GM21529 (cell line): ENCODE measurements around the gene CNOT10.
"Not testable (repeated sequence)": the region's sequence is repeated elsewhere in the genome, so short reads cannot be mapped to it uniquely, and the experiment has no call there.

Experiments used
- ATAC-seq: cut with Tn5 transposase; IDR thresholded peaks from one replicate; pipeline ENCODE4 v1.9.1; 2021; ENCODE audit not compliant: unreplicated experiment

The CNOT10 gene

DNA sequence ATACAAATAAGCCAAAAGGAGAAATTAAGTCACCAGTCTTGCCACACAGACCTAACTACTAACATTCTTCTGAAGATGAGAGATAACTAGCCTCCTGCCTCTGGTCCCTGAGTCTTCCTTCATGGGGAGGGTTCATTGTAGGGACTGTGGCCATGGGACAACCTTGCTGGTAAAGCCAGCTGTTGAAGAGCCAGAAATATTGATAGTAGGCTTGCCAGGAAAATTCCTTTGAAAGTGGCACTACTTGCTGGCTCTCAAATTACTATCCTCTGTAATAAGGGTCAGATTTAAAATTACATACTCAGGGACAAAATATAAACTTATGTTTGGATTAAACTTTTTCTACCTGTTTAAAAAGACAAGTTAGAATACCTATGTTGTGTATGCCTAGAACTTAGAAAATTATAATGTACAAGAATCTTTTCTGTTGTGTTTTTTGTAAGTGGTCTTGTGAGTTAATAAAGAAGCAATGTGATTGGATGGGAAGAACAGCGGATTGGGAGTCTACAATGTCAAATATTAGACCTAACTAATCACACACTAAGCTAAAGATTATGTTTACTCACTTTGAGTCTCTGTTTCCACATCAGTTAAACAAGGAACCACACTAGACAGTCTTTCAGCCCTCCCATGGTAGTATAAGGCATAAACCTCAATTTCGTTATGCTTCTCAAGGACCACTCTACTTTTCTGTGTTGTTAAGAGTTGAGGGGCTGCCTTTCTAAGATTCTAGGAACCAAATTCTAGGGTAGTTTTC is 72.8 kb downstream of the CNOT10 start:
- no peak for ATAC-seq

- ATAC-seq: no peak
These were observed 73.4 kb downstream of the CNOT10 start for GRCh38 chr3:32758375-32758753.

- no peak for ATAC-seq
These were observed 74.4 kb downstream of the CNOT10 start for GRCh38 chr3:32759342-32759741.

DNA sequence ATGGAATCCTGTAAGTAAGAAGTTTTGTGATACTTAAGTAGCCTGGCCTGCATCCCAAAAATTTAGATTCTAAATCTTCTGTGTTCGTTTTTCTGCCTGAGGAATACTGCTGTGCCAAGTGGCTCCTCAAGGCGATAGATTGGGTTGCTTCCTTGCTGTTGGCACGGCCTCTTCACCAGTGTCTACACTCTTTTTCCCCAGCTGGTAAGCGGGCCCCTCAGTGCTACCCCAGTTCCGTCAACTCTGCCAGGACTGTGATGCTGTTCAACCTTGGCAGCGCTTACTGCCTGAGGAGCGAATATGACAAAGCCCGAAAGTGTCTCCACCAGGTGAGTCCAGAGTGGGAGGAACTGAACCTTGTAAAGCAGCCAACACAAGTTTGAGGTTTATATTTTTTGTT is 79.5 kb downstream of the CNOT10 start:
- no peak for ATAC-seq

GRCh38 chr3:32778389-32778788 is 93.4 kb downstream of the CNOT10 start:
- ATAC-seq: no peak

GRCh38 chr3:32780071-32780734 is 95.2 kb downstream of the CNOT10 start:
- ATAC-seq: no peak

DNA sequence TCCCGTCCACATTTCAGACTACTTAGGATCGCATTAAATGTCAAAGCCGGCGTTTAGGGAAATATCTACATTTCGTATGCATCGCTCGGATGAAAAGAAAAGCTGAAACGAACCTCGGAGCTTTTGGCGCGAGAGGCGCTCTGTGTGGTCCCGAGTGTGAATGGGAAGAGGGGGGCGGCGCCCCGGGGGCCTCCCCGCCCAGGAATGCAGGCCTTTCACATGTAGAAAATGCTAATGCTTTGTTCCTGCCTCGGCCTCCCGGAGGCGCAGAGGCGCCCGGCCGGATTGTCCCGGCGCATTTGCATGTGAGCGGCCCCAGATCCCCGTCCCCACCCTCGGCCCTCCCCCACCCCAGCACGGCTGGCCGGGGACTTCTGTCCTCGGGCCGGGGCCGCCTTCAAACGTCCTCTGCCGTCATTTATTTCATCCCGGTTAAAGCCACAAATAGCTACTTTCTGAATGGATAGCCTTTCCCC is 95.8 kb downstream of the CNOT10 start:
- ATAC-seq: peak; percentile 46

DNA sequence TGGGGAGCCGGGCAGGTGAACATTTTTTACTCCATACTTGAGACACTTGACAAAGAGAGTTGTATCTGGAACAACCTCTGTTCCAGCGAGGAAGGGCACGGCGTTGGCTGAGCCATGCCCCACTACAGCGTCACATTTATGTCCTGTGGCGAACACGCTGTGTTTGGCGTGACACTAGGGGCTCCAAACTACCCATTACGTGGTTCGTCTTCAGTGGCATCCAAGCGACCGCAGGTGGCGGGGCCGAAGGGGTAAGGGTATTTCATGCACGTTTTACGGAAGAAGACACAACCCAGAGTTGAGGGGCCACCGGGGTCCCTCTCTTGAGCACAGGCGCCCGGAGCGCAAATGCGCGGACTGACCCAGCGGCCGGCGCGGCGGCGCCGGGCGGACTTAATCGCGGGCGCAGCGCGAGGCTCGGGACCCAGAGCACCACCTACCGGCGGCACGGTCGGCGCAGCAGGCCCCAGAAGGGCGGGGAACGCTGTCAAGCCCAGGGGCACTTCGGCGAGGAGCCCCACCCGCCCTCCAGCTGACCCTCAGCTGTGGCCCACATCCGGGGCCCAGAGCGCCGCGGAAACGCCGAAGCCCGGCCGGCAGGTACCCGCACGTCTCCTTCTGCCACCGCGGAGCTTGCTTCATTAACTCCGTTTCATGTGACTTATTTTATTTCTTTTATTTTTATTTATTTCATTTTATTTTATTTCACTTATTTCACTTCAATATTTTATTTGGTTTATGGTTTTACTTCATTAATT is 96.4 kb downstream of the CNOT10 start:
- peak; percentile 95 for ATAC-seq

DNA sequence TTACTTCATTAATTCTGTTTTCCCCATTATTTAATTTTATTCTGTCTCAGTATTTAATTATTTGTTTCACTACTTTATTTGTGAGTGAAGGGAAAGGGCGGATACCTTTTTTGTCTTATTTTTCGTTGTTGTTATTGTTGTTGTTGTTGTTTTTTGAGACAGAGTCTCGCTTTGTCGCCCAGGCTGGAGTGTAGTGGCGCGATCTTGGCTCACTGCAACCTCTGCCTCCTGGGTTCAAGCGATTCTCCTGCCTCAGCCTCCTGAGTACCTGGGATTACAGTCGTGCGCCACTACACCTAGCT is 96.9 kb downstream of the CNOT10 start:
- not testable (repeated sequence) for ATAC-seq

- no peak for ATAC-seq
These were observed 97.4 kb downstream of the CNOT10 start for GRCh38 chr3:32782407-32782806.

- no peak for ATAC-seq
These were observed 106.8 kb downstream of the CNOT10 start for GRCh38 chr3:32791833-32792232.

GRCh38 chr3:32794487-32795308 is 109.7 kb downstream of the CNOT10 start:
- ATAC-seq: no peak

DNA sequence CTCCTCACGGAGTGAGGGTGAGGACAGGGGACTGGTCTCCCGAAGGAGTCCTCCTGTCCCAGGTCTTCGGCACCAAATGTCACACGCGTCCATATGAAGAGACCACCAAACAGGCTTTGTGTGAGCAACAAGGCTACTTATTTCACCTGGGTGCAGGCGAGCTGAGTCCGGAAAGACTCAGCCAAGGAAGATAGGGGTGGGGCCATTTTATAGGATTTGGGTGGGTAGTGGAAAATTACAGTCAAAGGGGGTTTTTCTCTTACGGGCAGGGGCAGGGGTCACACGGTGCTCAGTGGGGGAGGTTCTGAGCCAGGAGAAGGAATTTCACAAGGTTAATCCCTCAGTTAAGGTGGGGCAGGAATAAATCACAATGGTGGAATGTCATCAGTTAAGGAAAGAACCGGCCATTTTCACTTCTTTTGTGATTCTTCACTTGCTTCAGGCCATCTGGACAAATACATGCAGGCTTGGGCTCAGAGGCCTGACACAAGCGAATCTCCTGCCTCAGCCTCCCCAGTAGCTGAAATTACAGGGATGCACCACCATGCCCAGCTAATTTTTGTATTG is 111.5 kb downstream of the CNOT10 start:
- not testable (repeated sequence) for ATAC-seq

GRCh38 chr3:32797776-32798175 is 112.8 kb downstream of the CNOT10 start:
- no peak for ATAC-seq

GRCh38 chr3:32801440-32801839 is 116.5 kb downstream of the CNOT10 start:
- not testable (repeated sequence) for ATAC-seq

GRCh38 chr3:32813180-32813579 is 128.2 kb downstream of the CNOT10 start:
- ATAC-seq: peak; percentile 76

DNA sequence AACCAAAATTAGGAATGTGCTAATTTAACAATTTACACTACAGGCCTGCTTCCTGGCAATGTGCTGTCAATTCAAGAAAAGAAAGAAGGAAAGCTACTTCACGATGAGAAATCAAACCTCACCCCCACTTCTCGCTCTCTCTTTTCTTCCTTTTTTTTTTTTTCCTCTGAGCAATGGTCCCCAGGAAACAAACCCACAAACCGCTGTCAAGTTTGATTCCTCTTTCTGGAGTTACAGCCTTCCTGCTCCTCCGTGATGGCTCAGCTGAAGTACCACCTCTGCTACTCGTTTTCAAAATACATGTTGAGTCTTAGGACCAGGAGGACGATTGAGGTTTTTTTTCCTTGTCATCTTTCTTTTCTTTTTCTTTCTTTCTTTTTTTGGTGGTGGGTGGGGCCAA is 129.4 kb downstream of the CNOT10 start:
- no peak for ATAC-seq

DNA sequence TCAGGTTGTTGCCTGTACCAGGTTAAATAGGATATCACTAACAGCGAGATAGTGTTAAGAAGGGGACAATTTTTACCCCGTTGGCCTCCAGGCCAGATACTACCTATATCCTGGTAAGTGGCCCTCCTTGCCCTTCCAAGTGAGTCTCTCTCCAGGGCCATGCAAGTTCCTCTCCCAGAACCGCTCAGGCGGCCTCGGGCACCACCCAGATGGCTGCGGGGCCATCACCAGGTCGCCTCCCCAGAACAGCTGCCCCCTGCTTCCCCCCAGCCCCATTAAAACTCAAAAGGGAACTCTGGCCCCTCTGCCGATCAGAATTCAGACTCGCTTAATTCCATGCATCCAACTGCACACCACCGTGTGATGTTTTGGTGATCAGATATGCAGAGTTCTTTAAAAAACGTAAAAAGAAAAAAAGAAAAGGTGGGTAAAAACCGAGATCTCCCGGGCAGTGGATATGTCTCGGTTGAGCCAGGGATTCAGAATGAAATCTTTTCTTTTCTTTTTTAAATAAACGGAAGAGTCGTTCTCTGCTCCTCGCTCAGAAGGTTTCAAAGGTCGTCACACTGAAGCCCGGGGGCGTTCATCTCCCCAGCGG is 131.0 kb downstream of the CNOT10 start:
- no peak for ATAC-seq

DNA sequence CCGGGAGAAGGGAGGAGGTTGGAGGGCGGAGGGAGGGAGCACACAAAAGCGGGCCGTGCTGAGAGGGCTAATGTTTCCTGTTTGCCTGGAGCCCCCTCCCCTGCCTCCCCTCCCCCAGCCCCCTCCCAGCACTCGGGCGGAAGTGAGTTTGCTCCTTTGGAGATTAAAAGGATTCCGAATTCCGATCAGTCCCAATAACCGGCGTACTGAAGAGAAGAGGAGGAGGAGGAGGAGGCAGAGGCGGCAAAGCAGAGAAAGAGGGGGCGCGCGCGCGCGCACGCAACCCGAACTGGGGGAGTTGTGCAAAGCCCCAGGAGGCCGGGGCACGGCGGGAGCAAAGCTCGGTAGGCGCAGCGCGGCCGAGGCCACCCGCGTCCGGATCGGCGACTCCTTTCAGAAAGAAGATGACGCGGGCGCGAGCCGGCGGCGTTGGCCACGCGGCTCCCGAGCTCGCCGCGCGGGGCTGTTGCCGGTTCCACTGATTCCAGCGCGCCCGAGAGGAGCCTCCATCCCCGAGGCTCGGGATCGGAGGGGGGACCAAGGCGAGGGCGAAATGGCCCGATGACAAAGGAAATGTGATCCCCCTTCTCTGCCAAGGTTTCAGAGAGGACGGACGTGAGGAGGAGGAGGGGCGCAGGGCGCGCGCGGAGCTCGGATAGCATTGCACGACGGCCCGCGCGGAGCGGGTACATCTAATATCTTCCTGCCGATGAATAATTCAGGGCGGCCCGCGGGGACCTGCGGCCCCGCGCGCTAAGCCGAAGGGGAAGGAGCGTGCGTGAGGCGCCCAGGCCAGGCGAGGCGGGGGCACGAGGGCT is 131.7 kb downstream of the CNOT10 start:
- no peak for ATAC-seq

DNA sequence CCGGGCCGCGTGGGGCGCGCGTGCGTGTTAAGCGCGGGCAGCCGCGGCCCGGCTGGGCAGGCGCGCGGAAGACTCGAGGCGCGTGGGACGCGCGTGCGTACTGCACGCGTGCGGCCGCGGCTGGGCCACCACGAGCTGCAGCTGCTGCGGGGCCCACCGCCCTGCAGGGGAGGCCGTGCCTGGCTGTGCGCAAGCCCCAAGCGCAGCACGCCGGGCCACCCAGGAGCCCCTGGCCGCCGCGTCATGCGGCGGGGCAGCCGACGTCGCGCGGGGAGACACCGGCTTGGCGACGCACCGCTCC is 132.2 kb downstream of the CNOT10 start:
- ATAC-seq: no peak
